GM23338 (cell line): ENCODE measurements around the gene C22orf23. TPM values are rescaled to one million over a fixed set of nuclear protein-coding genes. Genes with fewer than 3 reads are reported as not detected.

Source experiments
- ATAC-seq: fragments of 200-7000 bp; cut with Tn5 transposase; 3 replicates; pipeline ENCODE4 v1.9.1; 2020
- DNase-seq: peaks from one replicate; pipeline ENCODE4 v3.0.0-alpha.2; 2015; ENCODE audit warnings: low spot score
- H2AFZ ChIP-seq: fragments of 200-600 bp; sonication (generic); 2 replicates; pipeline ENCODE4 v1.8.0; 2016; ENCODE audit warnings: antibody characterized with exemption, mild to moderate bottlenecking, moderate library complexity
- H3F3A ChIP-seq: fragments of 200-600 bp; sonication (generic); replicated peaks from 2 replicates; pipeline ENCODE4 v1.8.0; 2017; ENCODE audit warnings: antibody characterized with exemption, mixed run types, low read depth
- H3K27ac ChIP-seq: fragments of 200-600 bp; sonication (generic); 2 replicates; pipeline ENCODE4 v1.6.1; 2016; ENCODE audit warnings: low read depth
- H3K27me3 ChIP-seq: fragments of 200-600 bp; sonication (generic); 2 replicates; pipeline ENCODE4 v1.8.0; 2016; ENCODE audit warnings: mild to moderate bottlenecking, mixed run types, moderate library complexity; ENCODE audit not compliant: insufficient read depth
- H3K36me3 ChIP-seq: fragments of 200-600 bp; sonication (generic); 2 replicates; pipeline ENCODE4 v1.8.0; 2016; ENCODE audit warnings: mild to moderate bottlenecking; ENCODE audit not compliant: insufficient read depth
- H3K4me1 ChIP-seq: fragments of 200-600 bp; sonication (generic); 2 replicates; pipeline ENCODE4 v1.8.0; 2016; ENCODE audit warnings: mild to moderate bottlenecking, moderate library complexity; ENCODE audit not compliant: insufficient read depth
- H3K4me2 ChIP-seq: fragments of 200-600 bp; sonication (generic); 2 replicates; pipeline ENCODE4 v1.7.1; 2017; ENCODE audit warnings: mixed run types
- H3K4me3 ChIP-seq: fragments of 200-600 bp; sonication (generic); 2 replicates; pipeline ENCODE4 v1.6.1; 2016; ENCODE audit warnings: mixed run types
- H3K79me2 ChIP-seq: fragments of 200-600 bp; sonication (generic); replicated peaks from 2 replicates; pipeline ENCODE4 v1.8.0; 2017; ENCODE audit warnings: mild to moderate bottlenecking; ENCODE audit not compliant: insufficient read depth
- H3K9me2 ChIP-seq: fragments of 200-600 bp; sonication (generic); 2 replicates; pipeline ENCODE4 v1.8.0; 2017; ENCODE audit not compliant: insufficient read depth
- H4K20me1 ChIP-seq: fragments of 200-600 bp; sonication (generic); replicated peaks from 2 replicates; pipeline ENCODE4 v1.8.0; 2017; ENCODE audit warnings: mild to moderate bottlenecking; ENCODE audit not compliant: insufficient read depth
- H3K27ac Mint-ChIP-seq: 2 replicates; pipeline ENCODE4 v1.8.0; 2020; ENCODE audit warnings: inconsistent platforms, mild to moderate bottlenecking, moderate library complexity, mixed read lengths
- H3K27me3 Mint-ChIP-seq: 3 replicates; pipeline ENCODE4 v1.8.0; 2022; ENCODE audit warnings: low read depth, mild to moderate bottlenecking, moderate library complexity, mixed read lengths, inconsistent platforms; ENCODE audit not compliant: insufficient read depth, poor library complexity
- H3K36me3 Mint-ChIP-seq: 3 replicates; pipeline ENCODE4 v1.8.0; 2021; ENCODE audit warnings: low read depth, mild to moderate bottlenecking, inconsistent platforms, moderate library complexity, mixed read lengths
- H3K4me1 Mint-ChIP-seq: 3 replicates; pipeline ENCODE4 v1.8.0; 2020; ENCODE audit warnings: mild to moderate bottlenecking, inconsistent platforms, mixed read lengths
- H3K4me3 Mint-ChIP-seq: 3 replicates; pipeline ENCODE4 v1.8.0; 2021; ENCODE audit warnings: moderate library complexity, mild to moderate bottlenecking, inconsistent platforms, mixed read lengths
- H3K9me3 Mint-ChIP-seq: 3 replicates; pipeline ENCODE4 v1.8.0; 2020; ENCODE audit warnings: moderate library complexity, mild to moderate bottlenecking, inconsistent platforms, mixed read lengths
- CREB1 ChIP-seq: fragments of 250-450 bp; sonication (Bioruptor Pico); IDR thresholded peaks from 2 replicates; pipeline ENCODE4 v1.5.0; 2020; ENCODE audit warnings: low read depth, mild to moderate bottlenecking, moderate library complexity
- EZH2phosphoT487 ChIP-seq: fragments of 200-600 bp; sonication (generic); IDR thresholded peaks from one replicate; pipeline ENCODE4 v1.8.1; 2018; ENCODE audit warnings: antibody characterized with exemption; ENCODE audit not compliant: unreplicated experiment
- JUNB ChIP-seq: IDR thresholded peaks from one replicate; pipeline ENCODE4 v1.6.1; 2016; ENCODE audit warnings: antibody characterized with exemption; ENCODE audit not compliant: unreplicated experiment
- NANOG ChIP-seq: IDR thresholded peaks from 2 replicates; pipeline ENCODE4 v1.6.1; 2016; ENCODE audit warnings: antibody characterized with exemption, borderline replicate concordance
- POLR2AphosphoS5 ChIP-seq: IDR thresholded peaks from 2 replicates; pipeline ENCODE4 v1.6.1; 2016; ENCODE audit warnings: antibody characterized with exemption, low read depth
- ZNF114 ChIP-seq: fragments of 250-450 bp; sonication (Bioruptor Pico); IDR thresholded peaks from 2 replicates; pipeline ENCODE4 v1.5.0; 2020; ENCODE audit warnings: mild to moderate bottlenecking, moderate library complexity
- ZNF331 ChIP-seq: fragments of 250-450 bp; sonication (Bioruptor Pico); IDR thresholded peaks from 2 replicates; pipeline ENCODE4 v1.5.0; 2020; ENCODE audit warnings: low read depth, mild to moderate bottlenecking, moderate library complexity
- polyA plus RNA-seq: library from polyadenylated mRNA; unstranded; fragments of >200 nt; fragmentation: Nextera tagmentation; extraction: Ambion mirVana; gene quantifications from 2 replicates; pipeline ENCODE4 v1.2.1, GENCODE V29; 2016
- total RNA-seq: library from RNA; depleted of rRNA; stranded (reverse); fragments of >200 nt; shearing (Covaris generic); gene quantifications from 2 replicates; pipeline ENCODE4 v1.2.3, GENCODE V29; 2014
- TF ChIP-seq, protein P1 (sequence below): fragments of 250-450 bp; sonication (Bioruptor Pico); IDR thresholded peaks from 2 replicates; pipeline ENCODE4 v1.5.0; 2020; ENCODE audit warnings: mild to moderate bottlenecking, moderate library complexity
- TF ChIP-seq, protein P2 (sequence below), 2 experiments: fragments of 200-600 bp in 1 of 2; sonication (generic) in 1 of 2; conservative IDR thresholded peaks; 2 replicates each; pipeline versions ENCODE4 v1.5.1 to v1.6.1; 2016 to 2017; ENCODE audit warnings: antibody characterized with exemption in 2 of 2, low read depth in 2 of 2, mild to moderate bottlenecking in 2 of 2, moderate library complexity in 1 of 2
- TF ChIP-seq, protein P3 (sequence below): IDR thresholded peaks from one replicate; pipeline ENCODE4 v1.6.1; 2018; ENCODE audit warnings: antibody characterized with exemption; ENCODE audit not compliant: unreplicated experiment

Gene C22orf23
- total and polyA plus RNA-seq, 2 experiments from 2014 or later = 0.38 TPM; not detected in 1

DNA sequence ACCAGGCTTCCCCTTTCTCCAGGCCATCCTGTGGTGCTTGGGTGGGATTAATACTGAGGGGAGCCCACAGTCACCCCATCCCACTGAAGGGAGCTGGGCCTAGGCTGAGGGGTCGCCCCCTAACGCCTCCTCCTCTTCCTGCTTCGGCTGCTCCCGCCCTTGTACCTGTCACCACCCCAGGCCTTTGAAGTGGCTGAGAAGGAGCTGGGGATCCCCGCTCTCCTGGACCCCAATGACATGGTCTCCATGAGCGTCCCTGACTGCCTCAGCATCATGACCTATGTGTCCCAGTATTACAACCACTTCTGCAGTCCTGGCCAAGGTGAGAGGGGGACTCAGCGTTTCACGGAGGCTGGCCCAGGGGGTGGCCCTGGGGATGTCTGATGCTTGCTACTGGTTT lies 41.2 kb downstream of the C22orf23 start:
- H4K20me1 ChIP-seq = no peaks in the 10 kb centered on the region; the same call in 1 of the 2 replicates
- H3K4me1 Mint-ChIP-seq = peaks cover 33% of the 10 kb centered on the region
- H3K27ac Mint-ChIP-seq = no peak overlapping the region
- ATAC-seq (no peak), DNase-seq (no peak)
- no peaks in the 10 kb centered on the region; the same call in 2 of the 3 replicates for H3K9me3 Mint-ChIP-seq
- TF ChIP-seq ZNF114 (CRISPR knock-in tag) (no peak), ZNF331 (CRISPR knock-in tag) (no peak), CREB1 (CRISPR knock-in tag) (no peak), JUNB (no peak), POLR2AphosphoS5 (no peak), EZH2phosphoT487 (no peak), NANOG (no peak)
- TF ChIP-seq, protein P1, sequence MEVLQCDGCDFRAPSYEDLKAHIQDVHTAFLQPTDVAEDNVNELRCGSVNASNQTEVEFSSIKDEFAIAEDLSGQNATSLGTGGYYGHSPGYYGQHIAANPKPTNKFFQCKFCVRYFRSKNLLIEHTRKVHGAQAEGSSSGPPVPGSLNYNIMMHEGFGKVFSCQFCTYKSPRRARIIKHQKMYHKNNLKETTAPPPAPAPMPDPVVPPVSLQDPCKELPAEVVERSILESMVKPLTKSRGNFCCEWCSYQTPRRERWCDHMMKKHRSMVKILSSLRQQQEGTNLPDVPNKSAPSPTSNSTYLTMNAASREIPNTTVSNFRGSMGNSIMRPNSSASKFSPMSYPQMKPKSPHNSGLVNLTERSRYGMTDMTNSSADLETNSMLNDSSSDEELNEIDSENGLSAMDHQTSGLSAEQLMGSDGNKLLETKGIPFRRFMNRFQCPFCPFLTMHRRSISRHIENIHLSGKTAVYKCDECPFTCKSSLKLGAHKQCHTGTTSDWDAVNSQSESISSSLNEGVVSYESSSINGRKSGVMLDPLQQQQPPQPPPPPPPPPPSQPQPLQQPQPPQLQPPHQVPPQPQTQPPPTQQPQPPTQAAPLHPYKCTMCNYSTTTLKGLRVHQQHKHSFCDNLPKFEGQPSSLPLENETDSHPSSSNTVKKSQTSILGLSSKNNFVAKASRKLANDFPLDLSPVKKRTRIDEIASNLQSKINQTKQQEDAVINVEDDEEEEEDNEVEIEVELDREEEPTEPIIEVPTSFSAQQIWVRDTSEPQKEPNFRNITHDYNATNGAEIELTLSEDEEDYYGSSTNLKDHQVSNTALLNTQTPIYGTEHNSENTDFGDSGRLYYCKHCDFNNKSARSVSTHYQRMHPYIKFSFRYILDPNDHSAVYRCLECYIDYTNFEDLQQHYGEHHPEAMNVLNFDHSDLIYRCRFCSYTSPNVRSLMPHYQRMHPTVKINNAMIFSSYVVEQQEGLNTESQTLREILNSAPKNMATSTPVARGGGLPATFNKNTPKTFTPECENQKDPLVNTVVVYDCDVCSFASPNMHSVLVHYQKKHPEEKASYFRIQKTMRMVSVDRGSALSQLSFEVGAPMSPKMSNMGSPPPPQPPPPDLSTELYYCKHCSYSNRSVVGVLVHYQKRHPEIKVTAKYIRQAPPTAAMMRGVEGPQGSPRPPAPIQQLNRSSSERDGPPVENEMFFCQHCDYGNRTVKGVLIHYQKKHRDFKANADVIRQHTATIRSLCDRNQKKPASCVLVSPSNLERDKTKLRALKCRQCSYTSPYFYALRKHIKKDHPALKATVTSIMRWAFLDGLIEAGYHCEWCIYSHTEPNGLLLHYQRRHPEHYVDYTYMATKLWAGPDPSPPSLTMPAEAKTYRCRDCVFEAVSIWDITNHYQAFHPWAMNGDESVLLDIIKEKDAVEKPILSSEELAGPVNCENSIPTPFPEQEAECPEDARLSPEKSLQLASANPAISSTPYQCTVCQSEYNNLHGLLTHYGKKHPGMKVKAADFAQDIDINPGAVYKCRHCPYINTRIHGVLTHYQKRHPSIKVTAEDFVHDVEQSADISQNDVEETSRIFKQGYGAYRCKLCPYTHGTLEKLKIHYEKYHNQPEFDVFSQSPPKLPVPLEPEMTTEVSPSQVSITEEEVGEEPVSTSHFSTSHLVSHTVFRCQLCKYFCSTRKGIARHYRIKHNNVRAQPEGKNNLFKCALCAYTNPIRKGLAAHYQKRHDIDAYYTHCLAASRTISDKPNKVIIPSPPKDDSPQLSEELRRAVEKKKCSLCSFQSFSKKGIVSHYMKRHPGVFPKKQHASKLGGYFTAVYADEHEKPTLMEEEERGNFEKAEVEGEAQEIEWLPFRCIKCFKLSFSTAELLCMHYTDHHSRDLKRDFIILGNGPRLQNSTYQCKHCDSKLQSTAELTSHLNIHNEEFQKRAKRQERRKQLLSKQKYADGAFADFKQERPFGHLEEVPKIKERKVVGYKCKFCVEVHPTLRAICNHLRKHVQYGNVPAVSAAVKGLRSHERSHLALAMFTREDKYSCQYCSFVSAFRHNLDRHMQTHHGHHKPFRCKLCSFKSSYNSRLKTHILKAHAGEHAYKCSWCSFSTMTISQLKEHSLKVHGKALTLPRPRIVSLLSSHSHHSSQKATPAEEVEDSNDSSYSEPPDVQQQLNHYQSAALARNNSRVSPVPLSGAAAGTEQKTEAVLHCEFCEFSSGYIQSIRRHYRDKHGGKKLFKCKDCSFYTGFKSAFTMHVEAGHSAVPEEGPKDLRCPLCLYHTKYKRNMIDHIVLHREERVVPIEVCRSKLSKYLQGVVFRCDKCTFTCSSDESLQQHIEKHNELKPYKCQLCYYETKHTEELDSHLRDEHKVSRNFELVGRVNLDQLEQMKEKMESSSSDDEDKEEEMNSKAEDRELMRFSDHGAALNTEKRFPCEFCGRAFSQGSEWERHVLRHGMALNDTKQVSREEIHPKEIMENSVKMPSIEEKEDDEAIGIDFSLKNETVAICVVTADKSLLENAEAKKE (CRISPR knock-in tag) = no peak
- TF ChIP-seq, protein P2, sequence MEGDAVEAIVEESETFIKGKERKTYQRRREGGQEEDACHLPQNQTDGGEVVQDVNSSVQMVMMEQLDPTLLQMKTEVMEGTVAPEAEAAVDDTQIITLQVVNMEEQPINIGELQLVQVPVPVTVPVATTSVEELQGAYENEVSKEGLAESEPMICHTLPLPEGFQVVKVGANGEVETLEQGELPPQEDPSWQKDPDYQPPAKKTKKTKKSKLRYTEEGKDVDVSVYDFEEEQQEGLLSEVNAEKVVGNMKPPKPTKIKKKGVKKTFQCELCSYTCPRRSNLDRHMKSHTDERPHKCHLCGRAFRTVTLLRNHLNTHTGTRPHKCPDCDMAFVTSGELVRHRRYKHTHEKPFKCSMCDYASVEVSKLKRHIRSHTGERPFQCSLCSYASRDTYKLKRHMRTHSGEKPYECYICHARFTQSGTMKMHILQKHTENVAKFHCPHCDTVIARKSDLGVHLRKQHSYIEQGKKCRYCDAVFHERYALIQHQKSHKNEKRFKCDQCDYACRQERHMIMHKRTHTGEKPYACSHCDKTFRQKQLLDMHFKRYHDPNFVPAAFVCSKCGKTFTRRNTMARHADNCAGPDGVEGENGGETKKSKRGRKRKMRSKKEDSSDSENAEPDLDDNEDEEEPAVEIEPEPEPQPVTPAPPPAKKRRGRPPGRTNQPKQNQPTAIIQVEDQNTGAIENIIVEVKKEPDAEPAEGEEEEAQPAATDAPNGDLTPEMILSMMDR (conservative IDR thresholded peaks at IDR 0.05; ENCODE audit: low read depth in 2 of 2) = no peak
- TF ChIP-seq, protein P3, sequence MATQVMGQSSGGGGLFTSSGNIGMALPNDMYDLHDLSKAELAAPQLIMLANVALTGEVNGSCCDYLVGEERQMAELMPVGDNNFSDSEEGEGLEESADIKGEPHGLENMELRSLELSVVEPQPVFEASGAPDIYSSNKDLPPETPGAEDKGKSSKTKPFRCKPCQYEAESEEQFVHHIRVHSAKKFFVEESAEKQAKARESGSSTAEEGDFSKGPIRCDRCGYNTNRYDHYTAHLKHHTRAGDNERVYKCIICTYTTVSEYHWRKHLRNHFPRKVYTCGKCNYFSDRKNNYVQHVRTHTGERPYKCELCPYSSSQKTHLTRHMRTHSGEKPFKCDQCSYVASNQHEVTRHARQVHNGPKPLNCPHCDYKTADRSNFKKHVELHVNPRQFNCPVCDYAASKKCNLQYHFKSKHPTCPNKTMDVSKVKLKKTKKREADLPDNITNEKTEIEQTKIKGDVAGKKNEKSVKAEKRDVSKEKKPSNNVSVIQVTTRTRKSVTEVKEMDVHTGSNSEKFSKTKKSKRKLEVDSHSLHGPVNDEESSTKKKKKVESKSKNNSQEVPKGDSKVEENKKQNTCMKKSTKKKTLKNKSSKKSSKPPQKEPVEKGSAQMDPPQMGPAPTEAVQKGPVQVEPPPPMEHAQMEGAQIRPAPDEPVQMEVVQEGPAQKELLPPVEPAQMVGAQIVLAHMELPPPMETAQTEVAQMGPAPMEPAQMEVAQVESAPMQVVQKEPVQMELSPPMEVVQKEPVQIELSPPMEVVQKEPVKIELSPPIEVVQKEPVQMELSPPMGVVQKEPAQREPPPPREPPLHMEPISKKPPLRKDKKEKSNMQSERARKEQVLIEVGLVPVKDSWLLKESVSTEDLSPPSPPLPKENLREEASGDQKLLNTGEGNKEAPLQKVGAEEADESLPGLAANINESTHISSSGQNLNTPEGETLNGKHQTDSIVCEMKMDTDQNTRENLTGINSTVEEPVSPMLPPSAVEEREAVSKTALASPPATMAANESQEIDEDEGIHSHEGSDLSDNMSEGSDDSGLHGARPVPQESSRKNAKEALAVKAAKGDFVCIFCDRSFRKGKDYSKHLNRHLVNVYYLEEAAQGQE = no peak
- no peaks in the 10 kb centered on the region for H3K27me3 ChIP-seq
- no peak overlapping the region for H3K27ac ChIP-seq
- H3K79me2 ChIP-seq = no peaks in the 10 kb centered on the region; the same call in 1 of the 2 replicates
- H3K36me3 Mint-ChIP-seq = peaks cover 15% of the 10 kb centered on the region
- H2AFZ ChIP-seq = no peak overlapping the region
- H3F3A ChIP-seq = peaks cover 9% of the 10 kb centered on the region
- no peaks in the 10 kb centered on the region for H3K36me3 ChIP-seq
- H3K4me3 Mint-ChIP-seq = no peak overlapping the region
- H3K4me2 ChIP-seq = no peak overlapping the region
- H3K4me1 ChIP-seq = peaks cover 16% of the 10 kb centered on the region
- peaks cover 8% of the 10 kb centered on the region for H3K27me3 Mint-ChIP-seq
- no peaks in the 10 kb centered on the region for H3K9me2 ChIP-seq
- no peak overlapping the region for H3K4me3 ChIP-seq
